Upper lobe of left lung (tissue), 4 donors: ENCODE results near the gene FUT9.

Experiments used
- EP300 ChIP-seq, 4 donors: sonication (generic); formaldehyde crosslinking; IDR thresholded peaks; one replicate each; pipeline ENCODE4 v1.5.1; 2017; ENCODE audit warnings: antibody characterized with exemption in 4 of 4, control low read depth in 2 of 4
- POLR2A ChIP-seq, 4 donors: fragments of 450-650 bp; IDR thresholded peaks; one replicate each; pipeline ENCODE4 v1.5.1; 2016 to 2017; ENCODE audit warnings: antibody characterized with exemption in 4 of 4, mild to moderate bottlenecking in 2 of 4
- TF ChIP-seq, protein P1 (sequence below), 6 experiments: fragments of 450-650 bp in 4 of 6; fragments of 200-600 bp in 2 of 6; sonication (generic) in 2 of 6; IDR thresholded peaks; one replicate each; pipeline ENCODE4 v1.5.1; 2016 to 2019; ENCODE audit warnings: antibody characterized with exemption in 6 of 6

- TF ChIP-seq, protein P1, sequence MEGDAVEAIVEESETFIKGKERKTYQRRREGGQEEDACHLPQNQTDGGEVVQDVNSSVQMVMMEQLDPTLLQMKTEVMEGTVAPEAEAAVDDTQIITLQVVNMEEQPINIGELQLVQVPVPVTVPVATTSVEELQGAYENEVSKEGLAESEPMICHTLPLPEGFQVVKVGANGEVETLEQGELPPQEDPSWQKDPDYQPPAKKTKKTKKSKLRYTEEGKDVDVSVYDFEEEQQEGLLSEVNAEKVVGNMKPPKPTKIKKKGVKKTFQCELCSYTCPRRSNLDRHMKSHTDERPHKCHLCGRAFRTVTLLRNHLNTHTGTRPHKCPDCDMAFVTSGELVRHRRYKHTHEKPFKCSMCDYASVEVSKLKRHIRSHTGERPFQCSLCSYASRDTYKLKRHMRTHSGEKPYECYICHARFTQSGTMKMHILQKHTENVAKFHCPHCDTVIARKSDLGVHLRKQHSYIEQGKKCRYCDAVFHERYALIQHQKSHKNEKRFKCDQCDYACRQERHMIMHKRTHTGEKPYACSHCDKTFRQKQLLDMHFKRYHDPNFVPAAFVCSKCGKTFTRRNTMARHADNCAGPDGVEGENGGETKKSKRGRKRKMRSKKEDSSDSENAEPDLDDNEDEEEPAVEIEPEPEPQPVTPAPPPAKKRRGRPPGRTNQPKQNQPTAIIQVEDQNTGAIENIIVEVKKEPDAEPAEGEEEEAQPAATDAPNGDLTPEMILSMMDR (IDR thresholded peaks at IDR 0.05) = no peak
- TF ChIP-seq POLR2A (IDR thresholded peaks at IDR 0.05) (no peak), EP300 (IDR thresholded peaks at IDR 0.05) (no peak)
These were observed 181.5 kb downstream of the FUT9 start for GRCh38 chr6:96197241-96197640.
